ENCODE data around the gene NDUFA6.
"Not testable (repeated sequence)": the region's sequence is repeated elsewhere in the genome, so short reads cannot be mapped to it uniquely, and the experiment has no call there.

Gene NDUFA6

DNA sequence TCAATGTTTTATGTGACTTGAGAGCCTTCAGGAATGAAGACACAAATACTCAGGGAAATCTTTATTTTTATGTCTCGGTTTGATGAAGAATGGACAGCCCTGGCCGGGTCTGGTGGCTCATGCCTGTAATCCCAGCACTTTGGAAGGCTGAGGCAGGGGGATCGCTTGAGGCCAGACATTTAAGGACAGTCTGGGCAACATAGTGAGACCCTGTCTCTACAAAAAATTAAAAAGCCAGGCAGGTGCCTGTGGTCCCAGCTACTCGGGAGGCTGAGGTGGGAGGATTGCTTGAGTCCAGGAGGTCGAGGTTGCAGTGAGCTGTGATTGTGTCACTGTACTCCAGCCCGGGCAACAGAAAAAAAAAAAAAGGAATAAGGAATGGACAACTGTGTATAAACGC, 19.1 kb downstream of the NDUFA6 start:
- Mint-ChIP-seq H3K36me3 (ENCODE audit: low read depth) (peaks cover 58% of the 10 kb centered on the region), H3K4me3 (peak overlapping the region; percentile 82), H3K27ac (peak overlapping the region; percentile 96), H3K4me1 (ENCODE audit: low read depth) (peaks cover 70% of the 10 kb centered on the region)
- not testable (repeated sequence) for H3K9me3 Mint-ChIP-seq, H3K27me3 Mint-ChIP-seq
- intact Hi-C loops (cut with micrococcal nuclease): loop anchor here (2.0 kb wide), 1 partner anchor 105 kb away; no protein-coding TSS in a partner anchor

DNA sequence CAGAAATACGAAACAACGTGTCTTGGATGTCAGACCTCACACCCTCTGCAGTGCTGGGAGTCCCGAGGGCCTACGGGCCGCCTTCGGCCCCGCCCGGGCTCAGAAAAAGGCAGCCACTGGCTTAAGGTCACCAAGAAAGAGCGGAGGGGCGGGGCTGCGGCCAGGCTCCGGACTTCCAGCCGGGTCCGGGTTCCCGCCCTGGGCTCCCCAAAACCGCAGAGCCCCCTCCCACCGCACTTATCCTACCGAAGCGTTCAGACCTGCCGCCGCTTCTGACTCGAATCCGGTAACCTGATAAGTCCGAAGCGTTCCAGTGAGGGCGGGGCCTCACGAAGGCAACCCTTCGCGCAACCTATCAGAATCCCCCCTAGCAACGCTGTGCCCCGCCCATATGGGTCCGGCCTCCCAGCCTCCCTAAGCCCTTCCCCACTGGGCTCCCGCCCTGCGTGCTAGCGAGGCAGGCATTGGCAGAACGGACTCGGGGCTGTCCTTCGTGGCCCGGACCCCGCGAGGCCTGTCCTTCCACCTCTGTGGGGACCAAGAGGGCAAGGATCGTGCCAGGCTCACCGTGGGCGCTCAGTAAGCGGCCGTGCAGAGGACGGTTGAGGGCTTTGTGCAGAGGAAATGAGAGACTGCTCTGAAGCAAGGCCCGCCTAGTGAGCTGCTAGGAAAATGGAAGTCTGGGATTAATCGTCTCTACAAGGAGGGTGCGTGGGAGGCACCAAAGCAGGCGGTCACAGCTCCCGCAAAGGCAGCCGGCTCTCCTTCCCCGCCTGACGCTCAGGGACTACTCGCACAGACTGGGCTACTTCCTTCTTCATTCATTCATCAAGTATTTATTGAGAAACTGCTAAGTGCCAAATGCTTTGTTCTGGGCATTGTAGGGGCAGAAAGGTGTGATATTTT, 19.8 kb downstream of the NDUFA6 start, which contains the start of gene NAGA:
TSS of gene NAGA (minus strand) at position 296 of the 906 bp plus-strand sequence. CDS start 515 bp downstream, outside the sequence.
- peaks cover 76% of the 10 kb centered on the region for H3K4me1 Mint-ChIP-seq (ENCODE audit: low read depth)
- intact Hi-C loops (cut with micrococcal nuclease): loop anchor here (1.0 to 2.0 kb wide), 4 partner anchors 9 to 104 kb away; partner anchors contain the start of genes NDUFA6, SMDT1 and WBP2NL
- peaks cover 58% of the 10 kb centered on the region for H3K36me3 Mint-ChIP-seq (ENCODE audit: low read depth)

DNA sequence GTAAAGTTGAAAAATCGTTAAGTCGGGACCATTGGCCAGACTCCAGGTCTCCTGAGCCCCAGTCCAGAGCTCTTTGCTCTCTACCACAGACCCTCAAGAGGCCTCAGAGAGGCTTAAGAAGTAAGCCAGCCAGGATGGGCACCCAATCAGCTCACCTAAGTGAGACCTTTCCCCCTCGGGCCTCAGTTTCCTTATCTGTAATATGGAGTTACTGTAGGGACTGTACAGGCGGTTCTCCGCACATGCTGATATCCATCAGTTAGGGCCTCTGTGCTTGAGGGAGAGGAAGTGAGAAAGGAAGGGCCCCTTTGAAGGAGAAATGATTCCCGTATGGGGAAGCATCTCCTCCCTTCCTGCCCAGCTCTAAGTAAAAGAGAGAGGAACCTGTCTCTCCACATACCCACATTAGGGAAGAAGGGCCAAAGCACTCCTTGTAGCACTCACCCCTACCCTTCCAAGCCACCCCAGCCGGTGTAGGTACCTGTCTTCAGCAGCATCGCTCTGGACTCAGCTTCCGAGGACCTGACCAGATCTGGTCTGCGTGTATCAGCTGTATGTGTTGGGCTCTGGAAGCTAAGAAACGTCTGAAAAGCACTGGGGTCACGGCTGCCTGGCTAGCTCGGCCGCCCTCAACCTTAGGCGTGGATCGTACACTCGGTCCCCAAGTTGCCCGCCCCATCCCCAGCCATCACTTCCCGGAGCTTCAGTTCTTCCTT, 20.6 kb downstream of the NDUFA6 start:
- peak overlapping the region; percentile 96 for H3K27ac Mint-ChIP-seq
- H3K36me3 Mint-ChIP-seq (ENCODE audit: low read depth): peaks cover 58% of the 10 kb centered on the region
- no peaks in the 10 kb centered on the region for H3K27me3 Mint-ChIP-seq
- peak overlapping the region; percentile 82 for H3K4me3 Mint-ChIP-seq
- no peaks in the 10 kb centered on the region for H3K9me3 Mint-ChIP-seq
- H3K4me1 Mint-ChIP-seq (ENCODE audit: low read depth): peaks cover 75% of the 10 kb centered on the region
- intact Hi-C loops (cut with micrococcal nuclease): loop anchor here (1.0 to 2.0 kb wide), 4 partner anchors 9 to 103 kb away; partner anchors contain the start of genes NDUFA6, SMDT1 and WBP2NL

More for the DNA sequence above, 19.8 kb downstream of the NDUFA6 start, which contains the start of gene NAGA:
- Mint-ChIP-seq H3K27me3 (no peaks in the 10 kb centered on the region), H3K9me3 (no peaks in the 10 kb centered on the region), H3K4me3 (peak within 1 kb of the TSS; percentile 82), H3K27ac (peak within 1 kb of the TSS; percentile 96)

DNA sequence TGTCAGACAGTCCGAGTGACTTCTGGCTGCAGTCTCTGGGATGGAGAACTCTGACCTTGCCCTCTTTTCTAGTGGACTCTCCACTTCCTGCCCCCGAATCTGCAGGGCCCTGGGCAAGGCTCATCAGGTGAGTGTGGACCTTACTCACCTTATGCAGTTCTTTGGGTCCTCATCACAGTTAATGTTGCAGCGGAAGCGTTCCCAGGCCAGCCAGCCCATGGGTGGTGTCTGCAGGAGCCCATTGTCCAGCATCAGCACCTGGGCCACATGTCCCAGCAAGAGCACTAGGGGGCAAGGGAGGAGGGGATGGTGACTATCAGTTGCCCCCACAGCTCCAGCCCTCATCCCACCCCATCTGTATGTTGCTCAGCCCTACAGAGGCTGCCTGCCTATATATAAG, 22.3 kb downstream of the NDUFA6 start:
- Mint-ChIP-seq H3K36me3 (ENCODE audit: low read depth) (peaks cover 73% of the 10 kb centered on the region), H3K4me1 (ENCODE audit: low read depth) (peaks cover 66% of the 10 kb centered on the region), H3K4me3 (peak overlapping the region; percentile 82), H3K27ac (peak overlapping the region; percentile 96), H3K27me3 (no peaks in the 10 kb centered on the region), H3K9me3 (no peaks in the 10 kb centered on the region)
- intact Hi-C loops (cut with micrococcal nuclease): no loop called here

DNA sequence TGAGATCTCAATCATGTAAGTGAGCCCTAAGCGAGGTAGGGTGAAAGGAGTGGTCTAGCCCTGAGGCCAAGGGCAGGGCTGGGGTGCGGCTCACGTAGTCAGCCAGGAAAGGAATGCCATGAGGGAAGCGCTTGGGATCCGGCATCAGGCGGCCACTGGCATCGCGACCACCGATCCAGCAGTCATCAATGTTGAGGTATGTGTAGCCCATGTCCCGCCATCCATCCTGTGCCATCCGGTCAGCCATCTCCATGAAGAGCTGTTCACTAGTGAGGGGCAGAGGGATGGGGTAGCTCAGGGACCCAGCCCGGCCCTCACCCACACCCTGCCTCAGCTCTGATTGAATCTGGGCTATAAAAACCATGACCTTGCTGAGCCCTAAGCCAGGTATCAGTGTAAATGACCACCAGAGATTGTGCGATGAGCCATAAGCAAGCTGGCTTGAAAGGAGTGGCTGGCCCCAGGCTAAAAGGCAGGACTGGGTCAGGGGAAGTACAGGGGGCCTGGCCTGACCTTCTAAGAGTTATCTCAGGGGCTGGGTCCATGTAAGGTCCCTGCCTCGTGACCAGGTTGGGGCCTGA, 22.8 kb downstream of the NDUFA6 start:
- peaks cover 64% of the 10 kb centered on the region for H3K4me1 Mint-ChIP-seq (ENCODE audit: low read depth)
- H3K36me3 Mint-ChIP-seq (ENCODE audit: low read depth): peaks cover 78% of the 10 kb centered on the region
- peak overlapping the region; percentile 96 for H3K27ac Mint-ChIP-seq
- H3K4me3 Mint-ChIP-seq: no peak overlapping the region
- no peaks in the 10 kb centered on the region for H3K9me3 Mint-ChIP-seq
- intact Hi-C loops (cut with micrococcal nuclease): no loop called here
- no peaks in the 10 kb centered on the region for H3K27me3 Mint-ChIP-seq

DNA sequence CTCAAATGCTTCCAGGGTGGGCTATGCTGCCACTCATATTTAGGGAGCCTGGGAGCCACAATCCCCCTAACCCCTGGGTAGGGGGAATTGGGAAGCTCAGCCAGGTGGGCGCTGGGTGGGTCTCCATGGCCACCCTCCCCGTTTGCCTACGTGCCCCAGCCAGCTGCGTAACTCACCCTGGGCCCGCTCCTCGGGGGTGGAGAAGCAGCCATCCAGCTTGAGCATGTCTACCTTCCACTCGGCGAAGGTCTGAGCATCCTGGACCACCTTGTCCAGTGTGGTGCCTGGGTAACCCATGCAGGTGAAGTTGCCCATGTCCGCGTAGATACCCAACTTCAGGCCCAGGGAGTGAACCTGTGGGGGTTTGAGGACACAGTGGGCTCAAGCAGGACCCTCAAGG, 23.6 kb downstream of the NDUFA6 start:
- peaks cover 62% of the 10 kb centered on the region for H3K4me1 Mint-ChIP-seq (ENCODE audit: low read depth)
- H3K27me3 Mint-ChIP-seq: no peaks in the 10 kb centered on the region
- intact Hi-C loops (cut with micrococcal nuclease): no loop called here
- H3K4me3 Mint-ChIP-seq: no peak overlapping the region
- H3K27ac Mint-ChIP-seq: peak overlapping the region; percentile 96
- no peaks in the 10 kb centered on the region for H3K9me3 Mint-ChIP-seq
- H3K36me3 Mint-ChIP-seq (ENCODE audit: low read depth): peaks cover 86% of the 10 kb centered on the region

DNA sequence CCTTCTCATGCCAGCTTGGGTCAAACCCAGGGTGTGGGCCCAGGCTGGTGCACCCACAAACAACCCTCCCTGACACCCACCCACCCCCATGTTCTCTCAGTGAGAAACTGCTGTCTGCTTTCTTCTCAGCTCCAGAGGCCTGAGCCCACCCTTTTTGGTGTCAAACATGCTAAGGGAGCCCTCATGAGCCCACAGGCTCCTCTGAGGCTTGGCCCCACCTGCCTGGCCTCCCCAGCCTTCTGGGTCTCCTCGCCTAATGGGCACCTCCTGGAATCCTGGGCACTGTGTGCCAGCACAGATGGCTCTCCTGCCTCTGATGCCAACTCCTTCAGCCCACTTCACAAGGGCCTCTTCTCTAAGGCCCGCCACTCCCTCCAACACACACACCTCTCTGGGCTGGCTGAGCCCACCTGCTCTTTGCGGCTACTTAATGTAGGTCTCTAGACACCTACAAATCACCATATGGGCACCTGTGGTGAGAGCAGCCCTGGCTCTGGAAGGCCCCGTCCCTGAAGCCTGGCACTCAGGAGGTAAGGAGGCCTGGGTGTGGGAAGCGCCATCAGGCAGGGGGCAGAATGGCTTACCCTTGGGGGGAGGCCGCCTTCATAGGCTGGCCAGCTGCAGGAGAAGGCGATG, 24.3 kb downstream of the NDUFA6 start:
- peak overlapping the region; percentile 68 for H3K27ac Mint-ChIP-seq
- intact Hi-C loops (cut with micrococcal nuclease): no loop called here
- no peak overlapping the region for H3K4me3 Mint-ChIP-seq
- no peaks in the 10 kb centered on the region for H3K27me3 Mint-ChIP-seq
- H3K9me3 Mint-ChIP-seq: no peaks in the 10 kb centered on the region
- peaks cover 93% of the 10 kb centered on the region for H3K36me3 Mint-ChIP-seq (ENCODE audit: low read depth)
- H3K4me1 Mint-ChIP-seq (ENCODE audit: low read depth): peaks cover 55% of the 10 kb centered on the region

DNA sequence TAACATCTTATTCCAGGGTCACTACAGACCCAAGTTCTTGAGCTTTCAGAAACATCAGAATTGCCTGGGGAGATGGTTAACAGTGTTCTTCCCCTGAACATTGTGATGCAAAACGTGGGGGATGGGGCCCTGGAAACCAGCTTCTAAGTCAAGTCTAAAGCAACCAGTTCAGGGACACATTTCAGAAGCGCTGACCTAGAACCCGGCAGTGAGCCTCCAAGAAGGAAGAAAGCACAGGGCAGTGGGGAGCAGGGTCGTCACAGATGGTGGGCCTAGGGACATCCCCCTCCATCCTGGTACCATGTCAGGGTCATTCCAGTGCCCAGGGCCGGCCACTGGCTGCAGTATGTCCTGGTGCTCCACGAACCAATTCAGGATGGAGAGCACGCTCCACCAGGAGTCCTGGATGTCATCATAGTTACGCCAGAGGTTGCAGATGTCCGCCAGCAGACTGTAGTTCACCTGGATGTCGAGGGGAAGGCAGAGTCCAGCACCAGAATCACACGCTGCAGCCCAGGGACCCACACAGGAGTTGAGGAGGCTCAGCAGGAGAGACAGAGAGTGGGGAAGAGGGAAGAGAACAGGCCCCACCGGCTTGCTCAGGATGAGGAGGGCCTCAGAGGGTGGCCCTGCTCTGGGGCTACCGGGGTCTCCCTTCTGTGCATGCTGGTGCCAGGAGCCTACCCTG, 25.0 kb downstream of the NDUFA6 start:
- Mint-ChIP-seq H3K4me1 (ENCODE audit: low read depth) (peaks cover 50% of the 10 kb centered on the region), H3K36me3 (ENCODE audit: low read depth) (peaks cover 99% of the 10 kb centered on the region), H3K9me3 (no peaks in the 10 kb centered on the region), H3K4me3 (no peak overlapping the region), H3K27ac (peak overlapping the region; percentile 68), H3K27me3 (no peaks in the 10 kb centered on the region)
- intact Hi-C loops (cut with micrococcal nuclease): no loop called here

DNA sequence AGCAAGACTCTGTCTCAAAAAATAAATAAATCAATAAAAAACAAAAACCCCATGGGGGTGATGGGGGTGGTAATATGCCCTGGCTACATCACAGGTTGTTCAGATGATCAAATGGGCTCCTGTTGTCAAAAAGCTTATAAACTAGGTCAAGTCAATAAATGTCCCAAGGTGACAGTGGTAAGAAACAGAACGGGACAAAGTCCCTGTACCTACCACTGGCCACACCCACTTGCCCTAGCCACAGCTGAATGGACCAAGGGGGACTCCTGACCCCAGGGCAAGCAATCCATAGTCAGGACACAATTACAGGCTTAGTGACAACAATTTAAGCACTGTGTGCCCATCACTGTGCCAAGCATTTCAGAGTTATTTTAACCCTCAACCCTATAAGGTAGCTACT, 25.9 kb downstream of the NDUFA6 start:
- Mint-ChIP-seq H3K9me3 (peaks cover 2% of the 10 kb centered on the region), H3K27ac (peak overlapping the region; percentile 68), H3K36me3 (ENCODE audit: low read depth) (peaks cover 99% of the 10 kb centered on the region), H3K4me3 (no peak overlapping the region), H3K4me1 (ENCODE audit: low read depth) (peaks cover 50% of the 10 kb centered on the region), H3K27me3 (no peaks in the 10 kb centered on the region)
- intact Hi-C loops (cut with micrococcal nuclease): no loop called here

DNA sequence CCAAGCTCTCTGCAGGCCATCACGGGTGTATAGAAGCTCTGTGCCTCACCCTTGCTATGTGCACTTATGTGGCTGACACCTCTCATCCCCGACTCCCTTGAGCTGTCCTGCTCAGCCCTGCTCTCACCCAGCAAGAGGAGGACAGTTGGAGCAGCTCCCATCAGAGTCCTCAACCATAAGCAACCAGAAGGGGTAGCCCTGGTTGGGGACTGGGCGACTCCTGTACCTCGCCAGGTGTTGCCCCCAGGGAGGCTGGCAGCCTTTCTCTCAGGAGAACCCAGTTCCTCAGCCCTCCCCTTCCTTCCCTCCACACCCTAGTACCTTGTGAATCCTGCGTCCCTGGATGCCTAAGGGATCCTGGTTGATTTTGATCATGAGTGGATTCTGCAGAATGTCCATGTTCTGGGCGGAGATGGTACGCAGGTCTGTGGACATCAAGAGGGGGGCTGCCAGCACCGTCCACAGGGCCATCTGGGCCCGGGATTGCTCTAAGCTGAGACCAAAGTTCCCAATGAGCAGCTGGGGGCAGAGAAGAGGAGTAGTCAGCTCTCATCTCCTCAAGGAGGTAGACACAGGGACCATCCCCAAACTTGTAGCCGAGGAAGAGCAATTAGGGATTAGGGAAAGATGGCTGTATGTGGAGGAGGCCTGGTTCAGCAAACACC, 27.9 kb downstream of the NDUFA6 start:
- peaks cover 100% of the 10 kb centered on the region for H3K36me3 Mint-ChIP-seq (ENCODE audit: low read depth)
- no peaks in the 10 kb centered on the region for H3K27me3 Mint-ChIP-seq
- H3K4me1 Mint-ChIP-seq (ENCODE audit: low read depth): peaks cover 33% of the 10 kb centered on the region
- intact Hi-C loops (cut with micrococcal nuclease): no loop called here
- peaks cover 20% of the 10 kb centered on the region for H3K9me3 Mint-ChIP-seq
- H3K27ac Mint-ChIP-seq: no peak overlapping the region
- H3K4me3 Mint-ChIP-seq: no peak overlapping the region

DNA sequence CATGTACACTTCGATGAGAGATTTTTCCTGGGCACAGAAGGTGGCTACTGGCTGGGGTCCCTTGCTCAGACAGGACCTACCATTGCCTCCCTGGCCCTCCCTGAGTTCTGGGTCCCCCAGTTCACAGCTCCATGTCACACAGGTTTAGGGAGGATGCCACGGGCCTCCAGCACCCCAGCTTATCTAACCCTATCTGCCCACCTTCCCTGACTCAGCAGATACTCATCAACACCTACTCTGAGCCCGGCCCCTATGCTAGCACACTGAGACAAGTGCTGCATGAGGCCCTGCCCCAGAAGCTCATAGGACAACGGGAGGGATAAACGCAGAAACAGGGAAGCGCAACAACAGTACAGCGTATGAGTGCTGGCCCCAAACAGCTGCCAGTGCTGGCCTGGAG, 29.5 kb downstream of the NDUFA6 start:
- no peaks in the 10 kb centered on the region for H3K27me3 Mint-ChIP-seq
- no peak overlapping the region for H3K4me3 Mint-ChIP-seq
- intact Hi-C loops (cut with micrococcal nuclease): no loop called here
- H3K9me3 Mint-ChIP-seq: peaks cover 36% of the 10 kb centered on the region
- H3K4me1 Mint-ChIP-seq (ENCODE audit: low read depth): peaks cover 19% of the 10 kb centered on the region
- H3K36me3 Mint-ChIP-seq (ENCODE audit: low read depth): peaks cover 98% of the 10 kb centered on the region
- H3K27ac Mint-ChIP-seq: no peak overlapping the region

DNA sequence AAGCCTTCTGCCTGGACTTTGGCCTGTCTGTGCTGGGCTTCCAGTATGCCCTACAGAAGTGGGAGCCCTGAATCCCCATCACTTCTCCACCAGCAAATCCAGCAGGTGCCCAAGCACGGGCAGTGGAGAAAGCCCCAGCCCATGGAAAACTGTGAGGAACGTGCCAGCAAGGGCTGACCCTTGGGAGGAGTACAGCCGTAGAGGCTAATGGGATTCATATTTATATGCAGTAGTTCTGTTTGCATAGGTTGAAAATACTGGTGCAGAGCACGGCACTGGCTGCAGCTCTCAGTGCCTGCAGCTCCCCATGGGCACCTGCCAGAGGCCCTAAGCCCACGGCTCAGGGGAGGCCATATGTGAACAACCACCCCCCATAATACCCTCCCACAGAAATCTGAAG, 30.1 kb downstream of the NDUFA6 start:
- Mint-ChIP-seq H3K27me3 (no peaks in the 10 kb centered on the region), H3K27ac (no peak overlapping the region), H3K4me3 (no peak overlapping the region), H3K9me3 (peaks cover 36% of the 10 kb centered on the region), H3K4me1 (ENCODE audit: low read depth) (peaks cover 13% of the 10 kb centered on the region), H3K36me3 (ENCODE audit: low read depth) (peaks cover 92% of the 10 kb centered on the region)
- intact Hi-C loops (cut with micrococcal nuclease): no loop called here

All from dendritic cell treated with granulocyte-macrophage colony-stimulating factor and Interleukin-4, amounts not matched to agents 40 ng/mL and 50 ng/mL, for 4 days (primary cell).